Parathyroid adenoma (tissue), 2 donors: ENCODE data around the gene CCL5.

Experiments used
- H2AFZ ChIP-seq: fragments of 300-600 bp; sonication (generic); one replicate; pipeline ENCODE4 v1.7.0; 2017; ENCODE audit warnings: antibody characterized with exemption, mild to moderate bottlenecking
- H3K27ac ChIP-seq: fragments of 300-600 bp; sonication (generic); one replicate; pipeline ENCODE4 v1.7.0; 2017
- H3K27me3 ChIP-seq: fragments of 300-600 bp; sonication (generic); one replicate; pipeline ENCODE4 v1.7.0; 2017; ENCODE audit warnings: low read length; ENCODE audit not compliant: control insufficient read depth, insufficient read depth
- H3K36me3 ChIP-seq: fragments of 300-600 bp; sonication (generic); one replicate; pipeline ENCODE4 v1.7.0; 2017; ENCODE audit warnings: low read length; ENCODE audit not compliant: control insufficient read depth, insufficient read depth
- H3K4me1 ChIP-seq: fragments of 300-600 bp; sonication (generic); one replicate; pipeline ENCODE4 v1.7.0; 2017; ENCODE audit warnings: control low read depth
- H3K4me2 ChIP-seq: fragments of 300-600 bp; sonication (generic); one replicate; pipeline ENCODE4 v1.7.0; 2017; ENCODE audit warnings: low read length
- H3K4me3 ChIP-seq: fragments of 300-600 bp; sonication (generic); one replicate; pipeline ENCODE4 v1.7.0; 2017; ENCODE audit warnings: low read depth, low read length
- H3K79me2 ChIP-seq: fragments of 300-600 bp; sonication (generic); one replicate; pipeline ENCODE4 v1.7.0; 2017; ENCODE audit warnings: control low read depth
- H3K9ac ChIP-seq: fragments of 300-600 bp; sonication (generic); one replicate; pipeline ENCODE4 v1.7.0; 2017; ENCODE audit warnings: mild to moderate bottlenecking
- H3K9me3 ChIP-seq: fragments of 300-600 bp; sonication (generic); one replicate; pipeline ENCODE4 v1.7.0; 2017; ENCODE audit warnings: low read length; ENCODE audit not compliant: control insufficient read depth
- TF ChIP-seq, protein P1 (sequence below): fragments of 300-600 bp; sonication (generic); IDR thresholded peaks from one replicate; pipeline ENCODE4 v1.7.0; 2017; ENCODE audit warnings: antibody characterized with exemption, mild to moderate bottlenecking
- donor health status: primary hyperparathyroidism.

Gene CCL5

DNA sequence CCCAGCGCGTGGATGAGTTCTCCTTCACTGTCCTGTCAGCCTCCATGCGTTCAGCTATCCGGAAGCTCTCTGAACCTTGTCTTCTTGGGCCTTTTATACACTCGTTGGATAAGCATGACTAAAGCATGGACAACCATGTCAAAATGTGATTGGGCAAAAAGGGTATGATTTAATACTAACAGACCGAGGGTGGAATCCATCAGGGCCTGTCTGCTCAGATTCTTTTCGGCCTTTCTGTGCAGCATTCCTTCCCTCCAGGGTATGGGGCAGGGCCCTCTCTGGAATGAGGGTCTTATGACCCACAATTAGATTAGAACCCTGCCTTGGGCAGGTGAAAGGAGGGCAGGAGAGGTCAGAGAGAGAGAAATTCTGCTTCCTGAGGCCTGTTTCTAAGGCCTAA, 14.0 kb upstream of the CCL5 start:
- Histone ChIP-seq H3K27me3 (no peaks in the 10 kb centered on the region), H3K27ac (no peak overlapping the region), H3K4me3 (no peak overlapping the region), H2AFZ (no peak overlapping the region), H3K9me3 (no peaks in the 10 kb centered on the region), H3K4me2 (no peak overlapping the region), H3K9ac (no peak overlapping the region), H3K4me1 (peaks cover 5% of the 10 kb centered on the region), H3K79me2 (no peaks in the 10 kb centered on the region), H3K36me3 (no peaks in the 10 kb centered on the region)
- TF ChIP-seq, protein P1, sequence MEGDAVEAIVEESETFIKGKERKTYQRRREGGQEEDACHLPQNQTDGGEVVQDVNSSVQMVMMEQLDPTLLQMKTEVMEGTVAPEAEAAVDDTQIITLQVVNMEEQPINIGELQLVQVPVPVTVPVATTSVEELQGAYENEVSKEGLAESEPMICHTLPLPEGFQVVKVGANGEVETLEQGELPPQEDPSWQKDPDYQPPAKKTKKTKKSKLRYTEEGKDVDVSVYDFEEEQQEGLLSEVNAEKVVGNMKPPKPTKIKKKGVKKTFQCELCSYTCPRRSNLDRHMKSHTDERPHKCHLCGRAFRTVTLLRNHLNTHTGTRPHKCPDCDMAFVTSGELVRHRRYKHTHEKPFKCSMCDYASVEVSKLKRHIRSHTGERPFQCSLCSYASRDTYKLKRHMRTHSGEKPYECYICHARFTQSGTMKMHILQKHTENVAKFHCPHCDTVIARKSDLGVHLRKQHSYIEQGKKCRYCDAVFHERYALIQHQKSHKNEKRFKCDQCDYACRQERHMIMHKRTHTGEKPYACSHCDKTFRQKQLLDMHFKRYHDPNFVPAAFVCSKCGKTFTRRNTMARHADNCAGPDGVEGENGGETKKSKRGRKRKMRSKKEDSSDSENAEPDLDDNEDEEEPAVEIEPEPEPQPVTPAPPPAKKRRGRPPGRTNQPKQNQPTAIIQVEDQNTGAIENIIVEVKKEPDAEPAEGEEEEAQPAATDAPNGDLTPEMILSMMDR, result no peak

DNA sequence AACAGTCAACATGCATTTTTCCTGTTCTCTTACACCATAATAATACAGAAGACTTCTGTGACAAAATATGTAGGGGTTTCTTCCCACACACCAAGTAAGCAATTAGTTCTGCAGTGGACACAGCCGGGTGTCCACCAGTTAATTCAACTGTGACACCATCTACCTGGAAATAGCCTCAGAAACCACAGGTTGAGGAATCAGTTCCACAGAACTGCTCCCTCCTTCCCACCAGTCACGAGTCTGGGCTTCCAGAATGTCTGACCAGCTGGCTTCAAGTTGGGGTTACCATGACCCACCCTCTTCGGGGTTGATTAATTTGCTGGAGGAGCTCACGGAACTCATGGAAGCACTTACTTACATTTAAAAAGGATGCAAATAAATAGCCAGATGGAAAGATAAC, 13.6 kb upstream of the CCL5 start:
- H3K27me3 ChIP-seq, result no peaks in the 10 kb centered on the region
- no peaks in the 10 kb centered on the region for H3K36me3 ChIP-seq
- no peaks in the 10 kb centered on the region for H3K9me3 ChIP-seq
- H3K9ac ChIP-seq, result no peak overlapping the region
- H3K4me2 ChIP-seq, result no peak overlapping the region
- peaks cover 5% of the 10 kb centered on the region for H3K4me1 ChIP-seq
- no peak overlapping the region for H3K4me3 ChIP-seq
- no peak overlapping the region for H3K27ac ChIP-seq
- no peaks in the 10 kb centered on the region for H3K79me2 ChIP-seq
- no peak overlapping the region for H2AFZ ChIP-seq
- TF ChIP-seq, protein P1, result no peak

DNA sequence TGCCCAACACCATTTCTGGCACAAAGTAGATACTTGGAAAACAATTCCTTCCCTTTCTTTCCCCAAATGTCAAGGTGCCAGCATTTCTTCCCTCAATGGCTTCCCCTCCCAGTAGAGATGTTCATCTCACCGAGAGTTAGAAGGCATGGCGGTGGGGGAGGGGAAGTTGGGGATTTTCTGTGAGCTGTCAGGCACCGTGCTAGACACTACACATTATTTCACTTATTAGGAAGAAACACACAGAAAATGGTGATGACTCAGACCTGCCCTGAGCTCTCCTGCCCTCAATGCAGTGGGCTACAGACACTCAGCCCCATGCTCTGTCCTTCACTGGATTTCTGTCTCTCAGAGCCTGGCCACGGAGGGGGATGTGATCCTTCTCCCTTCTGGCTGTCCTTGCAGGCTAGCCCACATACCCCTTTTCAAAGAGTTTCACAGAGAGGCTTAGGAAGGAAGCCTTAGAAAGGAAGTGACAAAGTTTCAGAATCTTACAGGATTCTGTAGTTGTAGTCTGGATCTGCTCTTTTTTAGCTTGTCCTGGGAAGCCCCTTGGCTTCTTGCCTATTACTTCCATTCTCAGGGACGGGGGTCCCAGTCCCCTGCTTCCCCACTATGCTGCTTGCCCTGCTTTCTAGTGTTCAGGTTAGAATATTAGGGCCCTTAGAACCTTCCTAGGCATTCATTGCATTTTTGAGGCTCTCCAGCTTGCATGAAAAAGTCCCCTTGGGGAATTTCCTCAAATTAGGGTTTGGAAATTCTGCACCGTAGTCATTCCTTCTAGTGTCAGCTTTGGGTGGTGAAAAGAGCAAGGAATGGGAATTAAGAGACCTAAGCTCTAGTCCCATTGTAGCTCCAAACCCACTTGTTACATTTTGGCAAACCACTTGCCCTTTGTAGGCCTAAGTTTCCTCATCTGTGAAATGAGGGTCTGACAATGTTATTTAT, 12.2 kb upstream of the CCL5 start:
- Histone ChIP-seq H3K36me3 (no peaks in the 10 kb centered on the region), H3K4me2 (no peak overlapping the region), H3K4me1 (peaks cover 5% of the 10 kb centered on the region), H3K9me3 (no peaks in the 10 kb centered on the region), H3K27ac (no peak overlapping the region), H3K79me2 (no peaks in the 10 kb centered on the region), H2AFZ (no peak overlapping the region), H3K4me3 (no peak overlapping the region), H3K27me3 (no peaks in the 10 kb centered on the region), H3K9ac (no peak overlapping the region)
- TF ChIP-seq, protein P1, result no peak

DNA sequence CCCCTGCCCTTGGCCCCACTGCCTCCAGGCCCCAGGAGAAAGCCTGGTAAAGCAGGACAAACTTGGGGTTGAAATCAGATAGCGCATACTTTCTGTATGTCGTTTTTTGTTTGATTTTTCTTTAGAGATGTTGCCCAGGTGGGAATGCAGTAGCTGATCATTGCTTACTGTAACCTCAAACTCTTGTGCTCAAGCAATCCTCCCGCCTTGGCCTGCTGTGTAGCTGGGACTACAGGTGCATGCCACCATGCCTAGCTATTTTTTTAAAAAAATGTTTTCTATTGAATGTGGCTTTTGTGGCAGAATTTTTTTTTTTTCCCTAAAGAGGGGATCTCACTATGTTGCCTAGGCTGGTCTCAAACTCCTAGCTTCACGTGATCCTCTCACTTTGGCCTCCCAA, 11.1 kb upstream of the CCL5 start:
- Histone ChIP-seq H3K79me2 (no peaks in the 10 kb centered on the region), H3K4me2 (no peak overlapping the region), H3K4me1 (peaks cover 5% of the 10 kb centered on the region), H3K36me3 (no peaks in the 10 kb centered on the region), H3K9me3 (no peaks in the 10 kb centered on the region), H3K27ac (no peak overlapping the region), H3K9ac (no peak overlapping the region), H2AFZ (no peak overlapping the region), H3K4me3 (no peak overlapping the region), H3K27me3 (no peaks in the 10 kb centered on the region)
- TF ChIP-seq, protein P1, result no peak

DNA sequence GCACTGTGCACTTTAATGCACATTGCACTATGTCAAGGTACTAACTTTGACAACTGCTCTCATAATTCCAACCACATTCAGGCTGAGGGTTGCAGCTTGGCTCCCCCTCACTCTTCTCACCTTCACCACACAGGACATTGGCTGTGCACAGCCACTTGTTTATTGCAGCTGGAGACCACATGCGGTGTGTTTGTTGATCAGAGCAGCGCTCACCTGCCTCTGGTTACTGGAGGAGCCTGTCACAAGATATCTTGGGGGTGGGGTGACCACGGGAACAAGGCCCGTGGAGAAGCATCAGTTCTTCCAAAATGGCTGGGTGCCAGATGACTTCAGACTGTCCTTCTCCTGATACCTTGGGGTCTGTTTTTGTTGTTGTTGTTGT, 10.6 kb upstream of the CCL5 start:
- Histone ChIP-seq H3K27ac (no peak overlapping the region), H3K9ac (no peak overlapping the region)
- TF ChIP-seq, protein P1, result no peak

More for the DNA sequence above, 10.6 kb upstream of the CCL5 start:
- Histone ChIP-seq H3K27me3 (no peaks in the 10 kb centered on the region), H3K36me3 (no peaks in the 10 kb centered on the region), H3K4me3 (no peak overlapping the region), H3K79me2 (no peaks in the 10 kb centered on the region), H3K9me3 (no peaks in the 10 kb centered on the region), H2AFZ (no peak overlapping the region), H3K4me1 (peaks cover 5% of the 10 kb centered on the region), H3K4me2 (no peak overlapping the region)
